ENCODE data around the gene NUDT14.

Gene NUDT14

GRCh38 chr14:105135700-105136395 is 45.3 kb downstream of the NUDT14 start:
- DNase-seq (ENCODE audit: low read depth in 2 of 2) = no peak

GRCh38 chr14:105132921-105133654 is 48.0 kb downstream of the NUDT14 start:
- no peak for DNase-seq (ENCODE audit: low read depth in 2 of 2)

GRCh38 chr14:105131241-105131640 is 49.9 kb downstream of the NUDT14 start:
- no peak for DNase-seq (ENCODE audit: low read depth in 2 of 2)

- no peak for DNase-seq (ENCODE audit: low read depth in 2 of 2)
Observed at GRCh38 chr14:105128059-105128458, 53.1 kb downstream of the NUDT14 start.

GRCh38 chr14:105126981-105127329 is 54.2 kb downstream of the NUDT14 start:
- no peak for DNase-seq (ENCODE audit: low read depth in 2 of 2)

GRCh38 chr14:105126126-105126980 is 54.8 kb downstream of the NUDT14 start:
- DNase-seq (ENCODE audit: low read depth in 2 of 2) = no peak

GRCh38 chr14:105124823-105125222 is 56.3 kb downstream of the NUDT14 start:
- no peak for DNase-seq (ENCODE audit: low read depth in 2 of 2)

GRCh38 chr14:105123981-105124765 is 56.9 kb downstream of the NUDT14 start:
- DNase-seq (ENCODE audit: low read depth in 2 of 2) = no peak

GRCh38 chr14:105123064-105123665 is 57.9 kb downstream of the NUDT14 start:
- DNase-seq (ENCODE audit: low read depth in 2 of 2) = no peak

Data from stimulated activated CD8-positive, alpha-beta memory T cell treated with anti-CD3 and anti-CD28 coated beads, Interleukin-7, amount 100 ng/mL, for 1 hour (primary cell).